Activated CD4-positive, alpha-beta T cell treated with anti-CD3 and anti-CD28 coated beads for 36 hours (primary cell): ENCODE measurements around the gene IQCN. TPM values are rescaled to one million over a fixed set of nuclear protein-coding genes. Genes with fewer than 3 reads are reported as not detected.
A peak's percentile ranks its signal among the peaks of the same experiment; 100 is the strongest.

Experiments used
- ATAC-seq: fragments of 200-7000 bp; cut with Tn5 transposase; one replicate; pipeline ENCODE4 v1.10.0; 2021; ENCODE audit warnings: mild to moderate bottlenecking, moderate library complexity
- CTCF ChIA-PET: fragments of 350-600 bp; sonication (Branson Sonifier 250); formaldehyde crosslinking; loops from one replicate; lab custom pipeline; 2021; ENCODE audit warnings: antibody characterized with exemption; lab: Charles Lee
- POLR2A ChIA-PET: fragments of 350-600 bp; sonication (Branson Sonifier 250); formaldehyde crosslinking; loops from one replicate; lab custom pipeline; 2021; ENCODE audit warnings: antibody characterized with exemption, inconsistent platforms; lab: Charles Lee
- DNase-seq: peaks from one replicate; pipeline ENCODE4 v3.0.0-alpha.2; 2020
- H3K27ac Mint-ChIP-seq: one replicate; pipeline ENCODE4 v1.8.0; 2021; ENCODE audit warnings: mixed read lengths
- H3K27me3 Mint-ChIP-seq: one replicate; pipeline ENCODE4 v1.8.0; 2021; ENCODE audit warnings: mixed read lengths
- H3K36me3 Mint-ChIP-seq: one replicate; pipeline ENCODE4 v1.8.0; 2021; ENCODE audit warnings: low read depth, mixed read lengths
- H3K4me1 Mint-ChIP-seq: one replicate; pipeline ENCODE4 v1.8.0; 2021; ENCODE audit warnings: mixed read lengths
- H3K4me3 Mint-ChIP-seq: one replicate; pipeline ENCODE4 v1.8.0; 2021; ENCODE audit warnings: mild to moderate bottlenecking, moderate library complexity, mixed read lengths
- H3K9me3 Mint-ChIP-seq: one replicate; pipeline ENCODE4 v1.8.0; 2021; ENCODE audit warnings: low read depth, mixed read lengths
- intact Hi-C, 2 experiments: fragments of 100-400 bp; cut with DNase I in 1 of 2; cut with micrococcal nuclease in 1 of 2; formaldehyde crosslinking; loops; one replicate each; pipeline versions ENCODE4 v1.14.2 to v1.15.1; 2022 to 2024; cut with DNase I, micrococcal nuclease
- total RNA-seq, 2 experiments: library from RNA; stranded (reverse); gene quantifications; one replicate each; pipeline ENCODE4 v1.2.3, GENCODE V29; 2021

Gene IQCN
- total RNA-seq, 2 experiments from 2014 or later, result 0.40 to 0.43 TPM

DNA sequence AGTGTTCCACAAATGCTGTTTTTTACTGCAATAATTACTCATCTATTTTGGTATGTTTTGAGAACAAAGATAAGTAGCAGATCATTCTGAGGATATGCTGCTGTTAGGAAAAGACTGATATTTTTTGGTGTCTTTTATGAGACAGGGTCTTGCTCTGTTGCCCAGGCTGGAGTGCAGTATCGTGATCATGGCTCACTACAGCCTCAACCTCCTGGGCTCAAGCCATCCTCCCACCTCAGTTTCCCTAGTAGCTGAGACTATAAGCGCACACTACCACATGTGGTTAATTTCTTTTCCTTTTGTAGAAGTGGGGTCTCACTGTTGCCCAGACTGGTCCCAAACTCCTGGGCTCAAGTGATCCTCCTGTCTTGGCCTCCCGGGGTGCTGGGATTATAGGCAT is 39.1 kb upstream of the IQCN start:
- H3K27me3 Mint-ChIP-seq, result no peaks in the 10 kb centered on the region
- no peak overlapping the region for H3K27ac Mint-ChIP-seq
- DNase-seq (no peak), ATAC-seq (no peak)
- no peak overlapping the region for H3K4me3 Mint-ChIP-seq
- ChIA-PET CTCF (interaction anchor here (1.8 kb wide), 1 partner anchor 34 kb away, joined by 7 read pairs; no protein-coding TSS in a partner anchor), POLR2A (interaction anchor here (0.9 kb wide), 1 partner anchor 9 kb away, joined by 3 read pairs; no protein-coding TSS in a partner anchor)
- H3K9me3 Mint-ChIP-seq, result no peaks in the 10 kb centered on the region
- H3K4me1 Mint-ChIP-seq, result peaks cover 19% of the 10 kb centered on the region
- intact Hi-C loops, result no loop called here
- peaks cover 38% of the 10 kb centered on the region for H3K36me3 Mint-ChIP-seq

DNA sequence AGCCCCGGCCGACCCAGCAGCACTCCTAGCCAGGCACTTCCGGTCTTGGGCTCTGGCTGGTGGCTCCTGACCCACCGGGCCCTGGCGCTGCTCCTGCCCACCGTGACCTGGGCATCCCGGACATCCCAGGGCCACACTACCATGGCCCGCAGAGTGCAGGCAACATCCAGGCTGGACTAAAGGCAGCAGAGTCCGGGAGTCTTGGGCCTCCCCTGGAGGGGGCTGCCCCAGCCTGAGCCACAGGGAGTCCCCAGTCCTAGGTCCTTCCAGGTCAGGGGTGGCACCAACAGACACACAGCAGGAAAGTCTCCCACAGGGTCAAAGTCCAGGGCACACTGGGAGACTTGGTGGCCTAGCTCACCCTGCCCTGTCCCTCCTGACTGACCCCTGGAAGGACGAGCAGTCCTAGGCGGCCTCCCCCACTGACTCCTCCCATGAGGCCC is 37.9 kb upstream of the IQCN start:
- DNase-seq, result no peak
- Mint-ChIP-seq H3K27me3 (no peaks in the 10 kb centered on the region), H3K36me3 (peaks cover 43% of the 10 kb centered on the region), H3K9me3 (no peaks in the 10 kb centered on the region), H3K4me3 (no peak overlapping the region), H3K27ac (peak overlapping the region; percentile 33), H3K4me1 (peaks cover 19% of the 10 kb centered on the region)
- ChIA-PET CTCF (no interaction called here), POLR2A (no interaction called here)
- intact Hi-C loops, result no loop called here
- no peak for ATAC-seq

DNA sequence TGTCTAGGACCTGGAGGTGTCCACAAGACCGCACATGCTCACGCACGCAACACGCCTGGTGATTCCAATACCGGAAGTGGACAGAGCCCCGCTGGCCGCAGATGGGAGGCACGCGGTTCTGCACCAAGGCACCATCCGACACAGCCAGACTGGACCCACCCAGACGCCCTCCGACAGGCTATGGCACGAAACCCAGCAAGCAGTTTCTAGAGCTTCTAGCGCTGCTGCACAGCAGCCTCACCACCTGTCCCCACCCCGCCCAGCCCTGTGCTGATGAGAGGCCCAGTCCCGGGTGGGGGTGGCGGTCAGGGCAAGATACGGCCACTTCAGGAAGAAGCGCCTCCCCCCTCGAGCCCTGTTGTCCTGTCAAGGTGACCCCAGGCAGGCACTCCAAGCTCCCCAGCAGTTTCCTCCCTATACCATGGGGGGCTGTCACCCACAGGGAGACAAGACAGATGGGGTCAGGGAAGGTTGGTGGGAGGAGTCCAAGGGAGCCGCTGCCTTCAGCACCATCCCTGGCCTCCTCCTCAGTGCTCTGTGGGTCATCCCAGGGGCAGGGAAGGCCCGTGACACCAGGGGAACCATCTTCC is 37.3 kb upstream of the IQCN start:
- intact Hi-C loops, result no loop called here
- DNase-seq (no peak), ATAC-seq (no peak)
- POLR2A ChIA-PET, result no interaction called here
- peaks cover 46% of the 10 kb centered on the region for H3K36me3 Mint-ChIP-seq
- H3K9me3 Mint-ChIP-seq, result no peaks in the 10 kb centered on the region
- CTCF ChIA-PET, result no interaction called here
- H3K4me1 Mint-ChIP-seq, result peaks cover 23% of the 10 kb centered on the region
- no peaks in the 10 kb centered on the region for H3K27me3 Mint-ChIP-seq
- no peak overlapping the region for H3K4me3 Mint-ChIP-seq
- no peak overlapping the region for H3K27ac Mint-ChIP-seq

DNA sequence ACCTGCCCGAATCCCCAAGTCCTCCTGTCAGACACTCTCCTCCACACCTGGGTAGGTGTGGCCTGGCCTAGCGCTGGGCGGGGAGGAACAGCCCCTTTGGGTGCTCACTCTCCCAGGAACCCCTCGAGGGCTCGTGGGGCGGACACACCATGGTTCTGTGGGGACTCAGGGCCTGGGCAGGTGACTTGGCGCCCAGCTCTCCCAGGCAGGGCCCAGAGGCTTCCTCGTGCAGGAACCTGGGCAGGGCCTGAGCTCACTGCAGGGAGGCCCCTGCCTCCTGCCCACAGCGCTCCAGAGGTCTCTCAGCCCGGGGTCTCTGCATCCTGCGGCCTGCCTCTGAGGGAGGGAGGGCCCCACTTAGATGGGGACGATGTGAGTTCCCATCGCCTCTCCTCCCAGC is 36.7 kb upstream of the IQCN start:
- no peak for ATAC-seq
- POLR2A ChIA-PET, result interaction anchor here (0.8 kb wide), 1 partner anchor 31 kb away, joined by 4 read pairs; no protein-coding TSS in a partner anchor
- no peaks in the 10 kb centered on the region for H3K9me3 Mint-ChIP-seq
- DNase-seq, result no peak
- H3K36me3 Mint-ChIP-seq, result peaks cover 46% of the 10 kb centered on the region
- no peak overlapping the region for H3K4me3 Mint-ChIP-seq
- H3K27me3 Mint-ChIP-seq, result no peaks in the 10 kb centered on the region
- H3K4me1 Mint-ChIP-seq, result peaks cover 26% of the 10 kb centered on the region
- H3K27ac Mint-ChIP-seq, result no peak overlapping the region
- CTCF ChIA-PET, result no interaction called here
- intact Hi-C loops, result no loop called here

DNA sequence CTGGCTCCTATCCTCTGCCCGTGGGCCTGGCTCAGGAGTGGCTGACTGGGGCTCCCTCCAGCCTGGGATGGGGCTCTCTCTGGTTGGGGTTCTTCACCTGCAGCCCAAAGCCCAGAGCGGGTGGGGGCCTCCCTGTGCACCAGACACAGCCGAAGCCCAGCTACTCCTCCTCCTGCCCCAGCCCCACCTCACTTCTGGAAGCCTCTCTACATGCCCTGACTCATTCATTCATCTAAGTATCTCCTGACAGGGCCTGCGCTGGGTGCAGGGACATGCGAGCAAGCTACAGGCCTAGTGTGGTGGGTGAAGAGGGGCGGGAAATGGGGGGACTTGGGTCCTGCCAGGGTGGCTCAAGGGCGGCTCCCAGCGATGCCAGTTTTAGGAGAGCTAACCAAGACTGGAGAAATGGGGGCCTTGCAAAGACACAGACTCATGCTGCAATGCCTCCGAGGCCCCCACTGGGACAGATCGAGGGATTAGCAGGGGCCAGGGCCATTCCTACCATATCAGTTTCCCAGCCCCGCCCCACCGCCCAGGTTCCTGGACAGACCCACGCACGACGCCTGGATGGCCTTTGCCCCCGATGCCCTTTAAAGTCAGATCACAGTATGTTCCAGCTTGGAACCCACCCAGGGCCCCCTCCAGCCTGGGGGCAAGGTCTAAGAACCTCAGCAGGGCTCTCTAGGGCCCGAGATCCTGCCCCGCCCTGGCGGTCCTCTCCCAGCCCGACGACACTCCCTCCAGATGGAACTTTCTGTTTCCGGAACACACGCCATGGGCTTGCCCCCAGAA is 36.1 kb upstream of the IQCN start:
- intact Hi-C loops, result no loop called here
- DNase-seq, result no peak
- Mint-ChIP-seq H3K27me3 (no peaks in the 10 kb centered on the region), H3K4me3 (no peak overlapping the region), H3K4me1 (peaks cover 32% of the 10 kb centered on the region), H3K36me3 (peaks cover 45% of the 10 kb centered on the region), H3K9me3 (no peaks in the 10 kb centered on the region), H3K27ac (no peak overlapping the region)
- CTCF ChIA-PET, result interaction anchor here (0.6 to 1.0 kb wide), 2 partner anchors 19 to 32 kb away, joined by 3 read pairs; no protein-coding TSS in a partner anchor
- no peak for ATAC-seq
- POLR2A ChIA-PET, result interaction anchor here (0.8 kb wide), 1 partner anchor 30 kb away, joined by 4 read pairs; no protein-coding TSS in a partner anchor

DNA sequence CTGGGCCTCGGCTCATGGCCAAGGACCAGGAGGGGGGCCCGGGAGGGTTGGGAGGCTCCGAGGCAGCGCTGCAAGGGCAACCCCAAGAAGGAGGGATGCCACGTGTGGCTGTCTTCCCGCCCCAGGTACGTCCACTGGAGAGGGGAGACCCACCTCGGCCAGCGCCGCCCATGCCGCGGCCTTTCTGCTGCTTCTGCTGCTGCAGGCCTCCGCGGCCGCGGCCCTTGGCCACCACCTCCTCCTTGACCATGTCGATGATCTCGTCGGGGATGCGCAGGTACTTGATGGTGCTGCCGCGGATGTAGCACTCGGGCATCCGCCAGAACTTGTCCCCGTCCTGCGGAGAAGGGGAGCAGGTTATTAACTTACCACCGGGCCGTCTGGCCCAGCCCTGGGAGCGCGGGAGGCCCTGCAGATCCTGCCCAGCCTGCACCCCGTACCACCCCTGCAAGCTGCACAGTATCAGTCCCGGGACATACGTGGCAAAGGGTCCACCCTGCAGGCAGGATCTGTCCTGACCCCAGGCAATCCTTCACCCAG is 35.3 kb upstream of the IQCN start:
- intact Hi-C loops, result no loop called here
- ChIA-PET CTCF (interaction anchor here (0.6 to 1.0 kb wide), 2 partner anchors 19 to 31 kb away, joined by 3 read pairs; no protein-coding TSS in a partner anchor), POLR2A (interaction anchor here (1.0 kb wide), 1 partner anchor 30 kb away, joined by 3 read pairs; no protein-coding TSS in a partner anchor)
- H3K27me3 Mint-ChIP-seq, result no peaks in the 10 kb centered on the region
- H3K4me1 Mint-ChIP-seq, result peaks cover 37% of the 10 kb centered on the region
- no peaks in the 10 kb centered on the region for H3K9me3 Mint-ChIP-seq
- ATAC-seq, result no peak
- no peak for DNase-seq
- H3K36me3 Mint-ChIP-seq, result peaks cover 49% of the 10 kb centered on the region
- no peak overlapping the region for H3K27ac Mint-ChIP-seq
- no peak overlapping the region for H3K4me3 Mint-ChIP-seq

DNA sequence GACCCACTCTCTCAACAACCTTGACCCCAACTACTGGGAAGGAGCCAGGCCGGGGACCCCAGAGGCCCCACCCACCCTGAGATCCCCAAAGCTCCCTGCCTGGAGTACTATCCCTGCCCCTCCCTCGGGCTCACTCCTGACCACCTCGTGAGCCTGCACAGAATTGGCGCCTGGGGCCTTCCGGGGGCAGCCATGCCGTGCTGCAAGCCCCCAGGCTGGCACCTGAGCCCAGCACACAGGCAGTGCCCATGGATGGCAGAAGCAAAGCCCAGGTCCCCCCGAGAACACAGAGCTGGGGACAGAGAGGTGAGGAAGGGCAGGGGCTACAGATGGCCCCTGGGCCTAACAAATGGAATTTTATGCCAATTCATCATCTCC is 34.7 kb upstream of the IQCN start:
- peaks cover 36% of the 10 kb centered on the region for H3K4me1 Mint-ChIP-seq
- POLR2A ChIA-PET, result interaction anchor here (1.0 kb wide), 1 partner anchor 29 kb away, joined by 3 read pairs; no protein-coding TSS in a partner anchor
- H3K36me3 Mint-ChIP-seq, result peaks cover 47% of the 10 kb centered on the region

DNA sequence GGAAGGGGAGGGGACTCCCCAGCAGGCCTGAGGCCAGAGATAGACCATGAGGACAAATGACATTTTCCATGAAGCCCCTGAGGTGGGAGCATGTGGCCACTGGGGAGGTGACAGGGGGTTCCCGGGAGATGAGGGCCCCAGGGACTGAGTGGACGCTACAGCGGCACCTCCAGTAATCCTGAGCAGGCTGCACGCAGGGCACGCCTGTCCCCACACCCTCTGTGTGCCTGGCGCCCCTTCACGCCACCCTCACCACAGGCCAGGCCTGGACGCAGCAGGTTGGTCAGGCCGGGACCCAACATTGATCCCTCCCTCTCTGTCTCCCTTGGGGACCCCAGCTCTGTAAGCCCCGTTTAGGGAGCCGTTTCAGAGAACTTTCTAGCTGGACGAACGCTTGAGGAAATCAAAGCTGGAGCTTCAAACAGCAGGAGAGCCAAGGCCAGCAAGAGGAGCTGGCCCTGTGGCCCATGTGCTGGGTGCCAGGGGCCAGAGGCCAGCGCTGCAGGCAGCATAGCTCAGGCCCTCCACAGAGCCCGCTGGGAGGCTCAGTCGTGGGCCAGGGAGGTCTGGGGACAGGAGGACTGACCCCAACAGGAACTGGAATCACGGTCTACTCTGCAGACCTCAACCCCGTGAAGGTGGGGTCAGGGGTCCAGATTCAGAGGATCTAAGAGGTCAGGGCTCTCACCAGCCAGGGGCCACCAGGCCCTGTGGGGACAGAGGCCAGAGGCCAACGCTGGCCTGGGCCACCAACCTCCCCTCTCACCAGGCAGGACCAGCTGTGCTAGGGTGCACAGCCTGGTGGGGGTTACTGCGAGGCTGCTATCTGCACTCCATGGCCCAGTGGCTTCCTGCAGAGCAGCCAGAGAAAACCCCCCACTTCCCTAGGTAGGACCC is 34.0 kb upstream of the IQCN start:
- ATAC-seq, result no peak
- ChIA-PET POLR2A (interaction anchor here (1.0 kb wide), 2 partner anchors 13 to 29 kb away, joined by 3 to 5 read pairs; no protein-coding TSS in a partner anchor), CTCF (interaction anchor here (0.9 kb wide), 1 partner anchor 29 kb away, joined by 3 read pairs; no protein-coding TSS in a partner anchor)
- H3K4me1 Mint-ChIP-seq, result peaks cover 40% of the 10 kb centered on the region
- H3K27me3 Mint-ChIP-seq, result no peaks in the 10 kb centered on the region
- H3K9me3 Mint-ChIP-seq, result no peaks in the 10 kb centered on the region
- intact Hi-C loops, result no loop called here
- no peak overlapping the region for H3K4me3 Mint-ChIP-seq
- DNase-seq, result no peak
- no peak overlapping the region for H3K27ac Mint-ChIP-seq
- peaks cover 47% of the 10 kb centered on the region for H3K36me3 Mint-ChIP-seq

More for the DNA sequence above, 34.7 kb upstream of the IQCN start:
- H3K27me3 Mint-ChIP-seq, result no peaks in the 10 kb centered on the region
- intact Hi-C loops, result no loop called here
- ATAC-seq (no peak), DNase-seq (no peak)
- no peaks in the 10 kb centered on the region for H3K9me3 Mint-ChIP-seq
- no peak overlapping the region for H3K27ac Mint-ChIP-seq
- CTCF ChIA-PET, result interaction anchor here (0.9 kb wide), 1 partner anchor 30 kb away, joined by 3 read pairs; no protein-coding TSS in a partner anchor
- no peak overlapping the region for H3K4me3 Mint-ChIP-seq

DNA sequence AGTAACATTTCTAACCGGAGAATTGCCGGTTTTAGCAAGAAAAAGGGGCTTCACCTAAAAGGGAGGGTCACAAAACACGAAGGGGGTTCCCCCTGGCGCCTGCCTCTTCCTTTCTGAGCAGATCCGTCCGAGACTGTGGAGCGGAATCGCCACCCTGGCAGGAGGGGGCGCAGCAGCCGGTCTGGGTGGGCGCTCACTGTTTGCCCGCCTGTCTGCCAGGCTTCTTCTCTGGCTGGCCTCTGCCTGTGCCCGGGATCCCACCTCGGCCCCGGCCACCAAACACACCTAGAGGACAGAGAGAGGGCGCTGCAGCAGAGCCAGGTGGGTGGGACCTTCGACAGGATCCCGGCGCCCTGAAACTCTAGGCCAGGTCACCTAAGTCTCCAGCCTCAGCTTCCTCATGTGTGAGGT is 33.0 kb upstream of the IQCN start:
- Mint-ChIP-seq H3K9me3 (no peaks in the 10 kb centered on the region), H3K4me1 (peaks cover 41% of the 10 kb centered on the region), H3K36me3 (peaks cover 40% of the 10 kb centered on the region), H3K27me3 (no peaks in the 10 kb centered on the region), H3K27ac (peak overlapping the region; percentile 97), H3K4me3 (peak overlapping the region; percentile 26)
- DNase-seq (peak; percentile 55), ATAC-seq (no peak)
- ChIA-PET POLR2A (interaction anchor here (0.7 to 1.3 kb wide), 3 partner anchors 14 to 251 kb away, joined by 3 to 5 read pairs (median 5); no protein-coding TSS in a partner anchor), CTCF (interaction anchor here (0.6 to 1.1 kb wide), 4 partner anchors 8 to 29 kb away, joined by 3 to 6 read pairs (median 4); partner anchors contain the start of gene LSM4)
- intact Hi-C loops, result no loop called here

DNA sequence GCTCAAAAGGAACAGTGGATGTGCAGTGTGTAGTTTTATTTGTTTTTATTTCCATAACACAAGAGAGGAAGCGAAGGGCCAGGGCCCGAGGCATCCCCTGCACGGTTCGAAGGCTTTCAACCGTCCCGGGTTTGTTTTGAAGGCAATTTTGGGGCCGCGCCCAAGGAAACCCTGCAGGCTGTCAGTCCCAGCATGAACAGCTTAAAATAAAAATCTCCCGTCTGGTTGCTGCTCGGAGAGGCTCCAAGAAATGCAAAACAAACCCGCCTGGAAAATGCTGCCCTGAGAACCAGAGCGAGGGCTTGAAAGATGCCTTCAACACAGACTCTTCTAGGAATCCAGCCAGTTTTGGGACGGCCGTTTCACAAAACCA is 32.6 kb upstream of the IQCN start:
- intact Hi-C loops, result no loop called here
- Mint-ChIP-seq H3K36me3 (peaks cover 39% of the 10 kb centered on the region), H3K4me1 (peaks cover 45% of the 10 kb centered on the region), H3K27ac (peak overlapping the region; percentile 97), H3K27me3 (no peaks in the 10 kb centered on the region), H3K4me3 (peak overlapping the region; percentile 26), H3K9me3 (no peaks in the 10 kb centered on the region)
- ChIA-PET CTCF (interaction anchor here (0.6 to 1.1 kb wide), 4 partner anchors 8 to 28 kb away, joined by 3 to 6 read pairs (median 4); partner anchors contain the start of gene LSM4), POLR2A (interaction anchor here (1.0 to 1.3 kb wide), 2 partner anchors 15 to 28 kb away, joined by 5 read pairs; no protein-coding TSS in a partner anchor)
- no peak for ATAC-seq
- no peak for DNase-seq
